Endothelial cell of umbilical vein (primary cell): ENCODE results near the gene MAST4. TPM values are rescaled to one million over a fixed set of nuclear protein-coding genes. Genes with fewer than 3 reads are reported as not detected.

Experiments
- BruUV-seq: library from RNA; stranded (reverse); fragments of 400-500 nt; replicated peaks from 2 replicates; lab custom pipeline; 2021; lab: Mats Ljungman, UMichigan
- CTCF ChIA-PET: fragments of 300-600, 350-600 bp; sonication (Branson Sonifier 250); formaldehyde crosslinking; loops from one replicate; lab custom pipeline; 2021; ENCODE audit warnings: antibody characterized with exemption, inconsistent platforms; lab: Charles Lee
- POLR2A ChIA-PET: fragments of 300-600, 350-600 bp; sonication (Branson Sonifier 250); formaldehyde crosslinking; loops from one replicate; lab custom pipeline; 2021; ENCODE audit warnings: antibody characterized with exemption, inconsistent platforms; lab: Charles Lee
- DNase-seq: peaks from one replicate; pipeline ENCODE4 v3.0.0-alpha.2; 2011; ENCODE audit warnings: low read depth, low spot score
- FAIRE-seq: peaks from 2 replicates; lab custom pipeline; 2011; peaks lifted over from hg19 to GRCh38; lab: Jason Lieb, UNC
- H2AFZ ChIP-seq: 2 replicates; pipeline ENCODE4 v1.6.0; 2012; ENCODE audit warnings: low read depth, low read length, control low read depth, inconsistent platforms
- H3K27ac ChIP-seq: 2 replicates; pipeline ENCODE4 v1.5.1; 2011; ENCODE audit warnings: low read depth, mild to moderate bottlenecking, control low read depth, low read length, moderate library complexity; ENCODE audit not compliant: insufficient read depth
- H3K27me3 ChIP-seq, 2 experiments: 2 replicates each; pipeline versions ENCODE4 v1.6.0 to v1.6.1; 2011; ENCODE audit warnings: low read length in 2 of 2, mixed read lengths in 1 of 2; ENCODE audit not compliant: control insufficient read depth in 2 of 2, insufficient read depth in 2 of 2
- H3K36me3 ChIP-seq, 2 experiments: 2 replicates in 1 of 2; 3 replicates in 1 of 2; pipeline ENCODE4 v1.5.1; 2011; ENCODE audit warnings: low read length in 2 of 2, mild to moderate bottlenecking in 1 of 2, moderate library complexity in 1 of 2; ENCODE audit not compliant: control insufficient read depth in 2 of 2, insufficient read depth in 2 of 2; ENCODE audit errors: extremely low read depth in 1 of 2
- H3K4me1 ChIP-seq: 3 replicates; pipeline ENCODE4 v1.5.1; 2011; ENCODE audit warnings: mild to moderate bottlenecking, low read length; ENCODE audit not compliant: control insufficient read depth, insufficient read depth; ENCODE audit errors: extremely low read depth
- H3K4me2 ChIP-seq: 2 replicates; pipeline ENCODE4 v1.6.1; 2011; ENCODE audit warnings: low read length, control low read depth, mixed read lengths; ENCODE audit not compliant: insufficient read depth
- H3K4me3 ChIP-seq, 3 experiments: fragments of 200-600 bp in 1 of 3; sonication (generic), shearing (Covaris generic) in 1 of 3; replicated peaks in 1 of 3; 2 replicates each; pipeline ENCODE4 v1.5.1; 2011 to 2016; ENCODE audit warnings: control low read depth in 3 of 3, low read length in 3 of 3, mild to moderate bottlenecking in 2 of 3, inconsistent platforms in 1 of 3, low read depth in 1 of 3, moderate library complexity in 1 of 3; ENCODE audit not compliant: insufficient read depth in 1 of 3
- H3K79me2 ChIP-seq: 2 replicates; pipeline ENCODE4 v1.6.0; 2012; ENCODE audit warnings: low read length, inconsistent platforms; ENCODE audit not compliant: control insufficient read depth, insufficient read depth
- H3K9ac ChIP-seq: replicated peaks from 2 replicates; pipeline ENCODE3; 2011; ENCODE audit warnings: low read length, control low read depth; ENCODE audit not compliant: insufficient read depth; ENCODE audit errors: extremely low read depth
- H3K9me1 ChIP-seq: replicated peaks from 3 replicates; pipeline ENCODE4 v1.6.0; 2011; ENCODE audit warnings: mild to moderate bottlenecking, low read length; ENCODE audit not compliant: control insufficient read depth, insufficient read depth; ENCODE audit errors: extremely low read depth
- H3K9me3 ChIP-seq: replicated peaks from 2 replicates; pipeline ENCODE4 v1.5.1; 2012; ENCODE audit warnings: low read length, inconsistent platforms; ENCODE audit not compliant: control insufficient read depth, insufficient read depth
- H4K20me1 ChIP-seq: replicated peaks from 2 replicates; pipeline ENCODE3; 2011; ENCODE audit warnings: mild to moderate bottlenecking, low read length; ENCODE audit not compliant: control insufficient read depth, insufficient read depth; ENCODE audit errors: extremely low read depth
- CTCF ChIP-seq, 2 donors: IDR thresholded peaks; 1 replicate in 1 of 2; 2 replicates in 1 of 2; pipeline ENCODE4 v1.5.1; 2011; ENCODE audit warnings: low read length in 2 of 2, mild to moderate bottlenecking in 2 of 2, moderate library complexity in 2 of 2, control low read depth in 1 of 2, inconsistent platforms in 1 of 2, low read depth in 1 of 2; ENCODE audit not compliant: insufficient read depth in 1 of 2; ENCODE audit errors: extremely low read depth in 1 of 2
- EZH2 ChIP-seq: IDR thresholded peaks from 2 replicates; pipeline ENCODE4 v1.6.1; 2012; ENCODE audit warnings: borderline replicate concordance, low read depth, mild to moderate bottlenecking, moderate library complexity, low read length, inconsistent platforms; ENCODE audit not compliant: severe bottlenecking
- FOS ChIP-seq: IDR thresholded peaks from 2 replicates; pipeline ENCODE4 v1.6.1; 2011; ENCODE audit warnings: mild to moderate bottlenecking, low read length, moderate library complexity, borderline replicate concordance; ENCODE audit not compliant: insufficient read depth
- GATA2 ChIP-seq: IDR thresholded peaks from 2 replicates; pipeline ENCODE4 v1.7.0; 2011; ENCODE audit warnings: low read depth, mild to moderate bottlenecking, moderate library complexity, mixed read lengths, low read length; ENCODE audit not compliant: insufficient read length, insufficient read depth
- JUN ChIP-seq: IDR thresholded peaks from 2 replicates; pipeline ENCODE4 v1.6.1; 2011; ENCODE audit warnings: borderline replicate concordance, low read depth; ENCODE audit not compliant: insufficient read length, insufficient read depth
- MAX ChIP-seq: IDR thresholded peaks from 2 replicates; pipeline ENCODE4 v1.6.1; 2011; ENCODE audit not compliant: insufficient read depth, insufficient read length
- MYC ChIP-seq: IDR thresholded peaks from one replicate; pipeline ENCODE4 v1.6.1; 2011; ENCODE audit warnings: mild to moderate bottlenecking, low read depth, low read length
- POLR2A ChIP-seq: IDR thresholded peaks from 2 replicates; pipeline ENCODE4 v1.6.1; 2012; ENCODE audit warnings: low read depth, mild to moderate bottlenecking, control low read depth, low read length
- POLR2AphosphoS5 ChIP-seq: IDR thresholded peaks from 2 replicates; pipeline ENCODE4 v1.6.1; 2012; ENCODE audit warnings: low read depth, mild to moderate bottlenecking, control low read depth, low read length, moderate library complexity; ENCODE audit not compliant: insufficient read depth
- dilution Hi-C: fragments of 300-500 bp; cut with MboI; formaldehyde crosslinking; loops from one replicate; pipeline ENCODE4 v1.15.0; 2019; ENCODE audit warnings: low sequenced_read_pairs; ENCODE audit not compliant: extremely low pct_ligation_motif_present
- intact Hi-C: fragments of 100-400 bp; cut with micrococcal nuclease; formaldehyde crosslinking; loops from one replicate; pipeline ENCODE4 v1.10.0; 2022
- polyA plus RNA-seq, 4 experiments: library from polyadenylated mRNA; depleted of rRNA in 3 of 4; stranded (reverse) in 3 of 4; unstranded in 1 of 4; fragments of >200 nt; gene quantifications; 2 replicates each; pipeline versions ENCODE4 v1.2.1 to v1.2.3, GENCODE V29; 2011 to 2012; ENCODE audit warnings: missing spikeins in 1 of 4
- total RNA-seq: library from RNA; stranded (reverse); gene quantifications from 2 replicates; pipeline ENCODE4 v1.2.3, GENCODE V29; 2021

MAST4 gene
- total and polyA plus RNA-seq, 2 donors (not counting 3 experiments of a cell fraction or from before 2014, with no cell fraction given), result 40.2 to 116 TPM

GRCh38 chr5:66597183-66597757, 1.1 kb downstream of the MAST4 start:
- dilution Hi-C loops (no loop called here), intact Hi-C loops (loop anchor here (5.0 kb wide), 1 partner anchor 290 kb away; no protein-coding TSS in a partner anchor)
- peak; percentile 20 for DNase-seq
- Histone ChIP-seq H3K36me3 (no peaks in the 10 kb centered on the region), H3K4me1 (peaks cover 11% of the 10 kb centered on the region), H3K4me3 (peak overlapping the region in 1 of 3 experiments; percentile 65), H3K9me3 (no peaks in the 10 kb centered on the region), H3K27me3 (peaks cover 54 to 70% of the 10 kb centered on the region in 2 experiments), H3K27ac (no peak overlapping the region), H3K9me1 (no peaks in the 10 kb centered on the region), H3K4me2 (peak overlapping the region; percentile 70), H3K9ac (no peak overlapping the region), H3K79me2 (no peaks in the 10 kb centered on the region), H4K20me1 (no peaks in the 10 kb centered on the region), H2AFZ (peak overlapping the region; percentile 81)
- ChIA-PET POLR2A (no interaction called here), CTCF (interaction anchor here (1.4 kb wide), 1 partner anchor 291 kb away, joined by 5 read pairs; no protein-coding TSS in a partner anchor)
- no TSS peak for BruUV-seq
- no peak for FAIRE-seq
- TF ChIP-seq FOS (no peak), GATA2 (no peak), JUN (no peak), POLR2A (no peak), EZH2 (peak; percentile 84)

GRCh38 chr5:66602621-66603020, 6.4 kb downstream of the MAST4 start:
- CTCF ChIA-PET, result no interaction called here
- DNase-seq, result no peak
- Histone ChIP-seq H3K4me3 (no peak overlapping the region), H3K9me1 (no peaks in the 10 kb centered on the region), H3K4me2 (no peak overlapping the region), H3K27ac (no peak overlapping the region), H3K36me3 (no peaks in the 10 kb centered on the region), H2AFZ (no peak overlapping the region), H4K20me1 (no peaks in the 10 kb centered on the region), H3K27me3 (peaks cover 31 to 49% of the 10 kb centered on the region in 2 experiments), H3K79me2 (no peaks in the 10 kb centered on the region), H3K4me1 (no peaks in the 10 kb centered on the region), H3K9me3 (no peaks in the 10 kb centered on the region), H3K9ac (no peak overlapping the region)
- dilution Hi-C loops, result no loop called here
- intact Hi-C loops, result no loop called here
- POLR2A ChIA-PET, result no interaction called here
- no TSS peak for BruUV-seq
- TF ChIP-seq GATA2 (no peak), MAX (no peak), MYC (no peak), EZH2 (no peak), POLR2AphosphoS5 (no peak), CTCF (IDR thresholded peaks at IDR 0.05; ENCODE audit: extremely low read depth in 1 of 2, insufficient read depth in 1 of 2, low read depth in 1 of 2, low read length in 2 of 2) (no peak), POLR2A (no peak), FOS (no peak), JUN (no peak)
- FAIRE-seq, result no peak
